Liver (tissue), 9 donors: ENCODE measurements around the gene CCDC61. TPM values are rescaled to one million over a fixed set of nuclear protein-coding genes. Genes with fewer than 3 reads are reported as not detected.

Experiments
- DNase-seq: peaks from one replicate; pipeline ENCODE4 v3.0.0-alpha.2; 2017; ENCODE audit warnings: low spot score
- H3K27ac ChIP-seq, 2 donors: one replicate each; pipeline ENCODE4 v1.7.0; 2013; ENCODE audit warnings: inconsistent platforms in 2 of 2, low read length in 2 of 2, control low read depth in 1 of 2, low read depth in 1 of 2, mild to moderate bottlenecking in 1 of 2
- H3K27me3 ChIP-seq, 4 donors: one replicate each; pipeline versions ENCODE4 v1.6.1 to v1.7.0; 2013; ENCODE audit warnings: low read length in 3 of 4, inconsistent platforms in 1 of 4, mild to moderate bottlenecking in 1 of 4, moderate library complexity in 1 of 4; ENCODE audit not compliant: control insufficient read depth in 4 of 4, insufficient read depth in 4 of 4
- H3K36me3 ChIP-seq, 4 donors: one replicate each; pipeline versions ENCODE4 v1.6.1 to v1.7.0; 2013; ENCODE audit warnings: low read length in 3 of 4, mild to moderate bottlenecking in 3 of 4, low read depth in 1 of 4, moderate library complexity in 1 of 4; ENCODE audit not compliant: control insufficient read depth in 4 of 4, insufficient read depth in 3 of 4
- H3K4me1 ChIP-seq, 4 donors: one replicate each; pipeline versions ENCODE4 v1.6.1 to v1.7.0; 2013; ENCODE audit warnings: low read length in 3 of 4, mild to moderate bottlenecking in 3 of 4, moderate library complexity in 1 of 4; ENCODE audit not compliant: control insufficient read depth in 4 of 4, insufficient read depth in 4 of 4
- H3K4me3 ChIP-seq, 3 donors: one replicate each; pipeline versions ENCODE4 v1.6.1 to v1.7.0; 2013; ENCODE audit warnings: low read length in 3 of 3, control low read depth in 1 of 3, low read depth in 1 of 3, mild to moderate bottlenecking in 1 of 3
- H3K9ac ChIP-seq, 2 donors: one replicate each; pipeline ENCODE4 v1.7.0; 2013; ENCODE audit warnings: low read length in 2 of 2, mild to moderate bottlenecking in 2 of 2, moderate library complexity in 2 of 2, control low read depth in 1 of 2, low read depth in 1 of 2
- H3K9me3 ChIP-seq, 4 donors: one replicate each; pipeline versions ENCODE4 v1.6.1 to v1.7.0; 2013; ENCODE audit warnings: low read length in 3 of 4; ENCODE audit not compliant: control insufficient read depth in 4 of 4
- ATF3 ChIP-seq: IDR thresholded peaks from 2 replicates; pipeline ENCODE4 v1.6.1; 2016; ENCODE audit warnings: antibody characterized with exemption
- CTCF ChIP-seq: fragments of 150-350 bp; IDR thresholded peaks from 2 replicates; pipeline ENCODE4 v1.5.1; 2017; ENCODE audit warnings: improper control_type of control experiment, low read depth, low read length; ENCODE audit not compliant: missing input control
- EGR1 ChIP-seq, 2 donors: IDR thresholded peaks; 2 replicates each; pipeline ENCODE4 v1.6.1; 2016 to 2018; ENCODE audit warnings: antibody characterized with exemption in 2 of 2, low read depth in 2 of 2
- FOXA2 ChIP-seq: IDR thresholded peaks from 2 replicates; pipeline ENCODE4 v1.6.1; 2016; ENCODE audit warnings: antibody characterized with exemption
- HNF4A ChIP-seq, 2 donors: conservative IDR thresholded peaks; 2 replicates each; pipeline ENCODE4 v1.6.1; 2016; ENCODE audit warnings: antibody characterized with exemption in 2 of 2, mild to moderate bottlenecking in 2 of 2
- HNF4G ChIP-seq: IDR thresholded peaks from 2 replicates; pipeline ENCODE4 v1.6.1; 2016; ENCODE audit warnings: antibody characterized with exemption
- JUND ChIP-seq, 2 donors: IDR thresholded peaks; 2 replicates each; pipeline ENCODE4 v1.6.1; 2016; ENCODE audit warnings: antibody characterized with exemption in 2 of 2
- MAX ChIP-seq: IDR thresholded peaks from 2 replicates; pipeline ENCODE4 v1.6.1; 2016; ENCODE audit warnings: antibody characterized with exemption
- NR2F2 ChIP-seq: IDR thresholded peaks from 2 replicates; pipeline ENCODE4 v1.6.1; 2016; ENCODE audit warnings: antibody characterized with exemption
- RAD21 ChIP-seq, 2 donors: IDR thresholded peaks; 2 replicates each; pipeline ENCODE4 v1.6.1; 2016; ENCODE audit warnings: antibody characterized with exemption in 2 of 2, mild to moderate bottlenecking in 2 of 2
- REST ChIP-seq: IDR thresholded peaks from 2 replicates; pipeline ENCODE4 v1.6.1; 2016; ENCODE audit warnings: antibody characterized with exemption, mild to moderate bottlenecking
- RXRA ChIP-seq, 2 donors: IDR thresholded peaks; 2 replicates each; pipeline ENCODE4 v1.6.1; 2017 to 2018; ENCODE audit warnings: antibody characterized with exemption in 2 of 2, mild to moderate bottlenecking in 1 of 2
- SP1 ChIP-seq: IDR thresholded peaks from 2 replicates; pipeline ENCODE4 v1.6.1; 2018; ENCODE audit warnings: antibody characterized with exemption, mild to moderate bottlenecking
- TAF1 ChIP-seq: conservative IDR thresholded peaks from 2 replicates; pipeline ENCODE4 v1.6.1; 2016; ENCODE audit warnings: antibody characterized with exemption, mild to moderate bottlenecking
- YY1 ChIP-seq: IDR thresholded peaks from 2 replicates; pipeline ENCODE4 v1.6.1; 2016; ENCODE audit warnings: antibody characterized with exemption, mild to moderate bottlenecking
- ZBTB33 ChIP-seq: IDR thresholded peaks from 2 replicates; pipeline ENCODE4 v1.6.1; 2016; ENCODE audit warnings: antibody characterized with exemption
- WGBS: extraction: QIAGEN DNeasy Blood & Tissue Kit; methylation state at CpG from one replicate; pipeline ENCODE4 v1.1.7; 2013; 5-methylcytosine and 5-hydroxymethylcytosine counted together
- polyA plus RNA-seq, 2 donors: library from polyadenylated mRNA; stranded (reverse) in 1 of 2; unstranded in 1 of 2; fragments of 200-250 nt in 1 of 2; fragments of >200 nt in 1 of 2; fragmentation: Nextera tagmentation in 1 of 2; extraction: Ambion mirVana in 1 of 2; gene quantifications; one replicate each; pipeline versions ENCODE4 v1.2.1 to v1.2.3, GENCODE V29; 2013 to 2015
- total RNA-seq, 2 donors: library from RNA; depleted of rRNA; stranded (reverse); fragments of >200 nt; gene quantifications; one replicate each; pipeline ENCODE4 v1.2.3, GENCODE V29; 2014
- donor health status: healthy.
- donor health status: healthy.
- donor health status: healthy.
- donor health status: healthy.
- donor health status: healthy.

CCDC61 gene
- total and polyA plus RNA-seq, 4 donors, result 1.7 to 6.3 (median 2.9) TPM

GRCh38 chr19:45972947-45973540, 22.2 kb upstream of the CCDC61 start:
- no peak for DNase-seq
- Histone ChIP-seq H3K4me1 (peaks cover 0 to 2% (median 0%) of the 10 kb centered on the region in 4 donors), H3K36me3 (no peaks in the 10 kb centered on the region), H3K9ac (no peak overlapping the region), H3K27ac (no peak overlapping the region), H3K9me3 (no peaks in the 10 kb centered on the region), H3K4me3 (peak overlapping the region in 1 of 3 donors; percentile 42), H3K27me3 (peaks cover 0 to 15% (median 4%) of the 10 kb centered on the region in 4 donors)
- 3% methylated on average over 54 of the region's 54 CpGs for WGBS
- TF ChIP-seq YY1, result no peak
- TF ChIP-seq ATF3, result no peak
- no peak for TF ChIP-seq EGR1 (IDR thresholded peaks at IDR 0.05; ENCODE audit: low read depth in 2 of 2)
- no peak for TF ChIP-seq REST
- TF ChIP-seq JUND (IDR thresholded peaks at IDR 0.05), result no peak
- TF ChIP-seq CTCF, result no peak
- no peak for TF ChIP-seq NR2F2
- no peak for TF ChIP-seq TAF1
- TF ChIP-seq MAX, result no peak
- no peak for TF ChIP-seq HNF4G
- TF ChIP-seq HNF4A (conservative IDR thresholded peaks at IDR 0.05), result no peak
- no peak for TF ChIP-seq ZBTB33
- no peak for TF ChIP-seq FOXA2
- TF ChIP-seq SP1, result no peak
- TF ChIP-seq RXRA (IDR thresholded peaks at IDR 0.05), result no peak
- no peak for TF ChIP-seq RAD21 (IDR thresholded peaks at IDR 0.05)
